ENCODE data around the gene PERM1. TPM values are rescaled to one million over a fixed set of nuclear protein-coding genes. Genes with fewer than 3 reads are reported as not detected.
"Not testable (repeated sequence)": the region's sequence is repeated elsewhere in the genome, so short reads cannot be mapped to it uniquely, and the experiment has no call there.

Gene PERM1
- total RNA-seq, 1 donor from 2014 or later: not detected

GRCh38 chr1:979744-980072 is 2.2 kb downstream of the PERM1 start:
- no peak for DNase-seq (ENCODE audit: low read depth, low spot score)

- no peak for DNase-seq (ENCODE audit: low read depth, low spot score)
These were observed 2.8 kb downstream of the PERM1 start for GRCh38 chr1:978835-979743.

GRCh38 chr1:978069-978834 is 3.6 kb downstream of the PERM1 start:
- DNase-seq (ENCODE audit: low read depth, low spot score): no peak

- DNase-seq (ENCODE audit: low read depth, low spot score): not testable (repeated sequence)
These were observed 5.1 kb downstream of the PERM1 start for GRCh38 chr1:976791-977190.

- no peak for DNase-seq (ENCODE audit: low read depth, low spot score)
These were observed 5.8 kb downstream of the PERM1 start for GRCh38 chr1:975896-976683.

- DNase-seq (ENCODE audit: low read depth, low spot score): no peak
These were observed 6.5 kb downstream of the PERM1 start for GRCh38 chr1:975365-975764.

GRCh38 chr1:974687-975328 is 7.1 kb downstream of the PERM1 start:
- DNase-seq (ENCODE audit: low read depth, low spot score): no peak

GRCh38 chr1:974293-974640 is 7.6 kb downstream of the PERM1 start:
- DNase-seq (ENCODE audit: low read depth, low spot score): no peak

GRCh38 chr1:973459-974292 is 8.2 kb downstream of the PERM1 start:
- no peak for DNase-seq (ENCODE audit: low read depth, low spot score)

- no peak for DNase-seq (ENCODE audit: low read depth, low spot score)
These were observed 9.0 kb downstream of the PERM1 start for GRCh38 chr1:972726-973458.

- no peak for DNase-seq (ENCODE audit: low read depth, low spot score)
These were observed 10.0 kb downstream of the PERM1 start for GRCh38 chr1:971751-972506.

- no peak for DNase-seq (ENCODE audit: low read depth, low spot score)
These were observed 10.7 kb downstream of the PERM1 start for GRCh38 chr1:970973-971730.

GRCh38 chr1:970242-970972 is 11.5 kb downstream of the PERM1 start:
- DNase-seq (ENCODE audit: low read depth, low spot score): no peak

GRCh38 chr1:969260-969855 is 12.5 kb downstream of the PERM1 start:
- DNase-seq (ENCODE audit: low read depth, low spot score): no peak

GRCh38 chr1:967466-968343 is 14.2 kb downstream of the PERM1 start:
- DNase-seq (ENCODE audit: low read depth, low spot score): no peak

- no peak for DNase-seq (ENCODE audit: low read depth, low spot score)
These were observed 15.1 kb downstream of the PERM1 start for GRCh38 chr1:966704-967300.

Data from pulmonary artery endothelial cell (primary cell).